Muscle of leg (tissue), 11 donors: Measurements from ENCODE around the gene MARCHF11. TPM values are rescaled to one million over a fixed set of nuclear protein-coding genes. Genes with fewer than 3 reads are reported as not detected.

ENCODE experiments used
- DNase-seq: peaks from one replicate; pipeline ENCODE4 v3.0.0; 2013
- H3K27ac ChIP-seq: one replicate; pipeline ENCODE4 v1.5.1; 2013; ENCODE audit warnings: mild to moderate bottlenecking, low read length, control low read depth
- H3K27me3 ChIP-seq: one replicate; pipeline ENCODE4 v1.6.1; 2013; ENCODE audit warnings: low read length; ENCODE audit not compliant: control insufficient read depth, insufficient read depth
- H3K36me3 ChIP-seq: one replicate; pipeline ENCODE4 v1.6.1; 2013; ENCODE audit warnings: low read length; ENCODE audit not compliant: control insufficient read depth, insufficient read depth
- H3K4me1 ChIP-seq: one replicate; pipeline ENCODE4 v1.6.1; 2013; ENCODE audit warnings: low read length; ENCODE audit not compliant: control insufficient read depth, insufficient read depth
- H3K4me3 ChIP-seq: one replicate; pipeline ENCODE4 v1.5.1; 2013; ENCODE audit warnings: low read length, control low read depth
- H3K9me3 ChIP-seq: replicated peaks from 2 replicates; pipeline ENCODE4 v1.6.1; 2013; ENCODE audit warnings: low read depth, low read length; ENCODE audit not compliant: control insufficient read depth
- WGBS: methylation state at CpG from one replicate; pipeline ENCODE4 v1.1.5; 2013; ENCODE audit warnings: missing lambda C conversion rate; ENCODE audit not compliant: insufficient coverage; 5-methylcytosine and 5-hydroxymethylcytosine counted together
- polyA plus RNA-seq, 8 donors: library from polyadenylated mRNA; unstranded; fragments of 120-200 nt; gene quantifications; one replicate each; pipeline versions ENCODE4 v1.2.1 to v1.2.3, GENCODE V29; 2013; ENCODE audit warnings: inconsistent platforms in 1 of 8, low replicate concordance in 1 of 8; ENCODE audit not compliant: insufficient read length in 8 of 8, insufficient read depth in 1 of 8
- total RNA-seq: library from RNA; stranded (reverse); fragments of 120-200 nt; gene quantifications from one replicate; pipeline ENCODE4 v1.2.4, GENCODE V29; 2013

Gene MARCHF11
- total and polyA plus RNA-seq, 9 donors, result 0.04 to 0.33 TPM; not detected in 7

DNA sequence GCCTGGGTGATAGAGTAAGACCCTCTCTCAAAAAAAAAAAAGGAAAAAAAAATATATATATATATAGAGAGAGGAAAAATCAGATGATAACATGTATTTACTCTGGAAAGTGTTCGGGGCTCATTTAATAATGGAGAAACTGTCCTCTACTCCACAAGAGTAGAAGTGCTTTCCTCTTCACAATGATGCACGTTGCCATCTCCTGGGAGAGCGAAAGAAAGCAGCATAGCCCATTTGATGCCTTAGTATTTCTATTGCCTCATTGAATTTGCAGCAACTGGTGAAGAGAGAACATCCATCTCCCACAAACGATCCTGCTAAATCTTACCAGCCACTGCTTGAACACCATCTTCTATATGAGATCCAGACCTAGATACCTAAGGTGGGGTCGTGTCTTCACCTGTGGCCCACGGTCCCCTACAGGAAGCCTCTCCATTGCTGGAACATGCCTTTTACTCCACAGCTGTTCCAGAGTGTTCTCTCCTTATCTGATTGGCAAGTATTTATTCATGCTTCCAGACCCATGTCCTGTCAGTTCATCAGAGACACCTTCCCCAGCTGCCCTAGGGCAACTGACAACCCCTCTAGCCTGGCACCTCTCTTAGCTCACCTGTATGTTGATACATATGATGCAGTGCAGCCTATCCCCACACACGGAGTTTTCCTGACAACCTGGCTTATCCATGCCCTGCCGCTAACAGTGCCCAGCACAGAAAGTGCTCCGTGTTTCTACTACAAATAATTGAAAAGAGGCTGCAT lies 115.3 kb downstream of the MARCHF11 start:
- H3K4me1 ChIP-seq, result no peaks in the 10 kb centered on the region
- WGBS, result 57% methylated on average over 4 of the region's 9 CpGs

DNA sequence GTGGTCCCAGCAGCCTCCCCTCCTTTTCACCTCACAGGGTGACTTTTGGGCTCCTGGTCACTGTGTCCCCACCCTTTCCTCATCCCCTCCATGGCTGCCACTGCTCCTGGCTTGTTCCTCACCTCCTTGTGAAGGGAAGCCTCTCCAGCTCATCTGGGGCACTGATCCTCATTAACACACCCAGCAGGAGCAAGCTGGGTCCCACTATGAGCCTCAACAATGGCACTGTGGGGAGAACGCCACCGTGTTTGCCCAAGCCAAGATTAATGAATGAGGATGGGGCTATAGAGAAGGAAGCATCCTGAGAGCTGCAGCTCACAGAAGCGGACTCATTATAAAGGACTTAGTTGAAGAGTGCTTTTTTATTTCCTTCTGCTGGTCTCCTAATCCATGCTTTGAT lies 118.4 kb downstream of the MARCHF11 start:
- no peaks in the 10 kb centered on the region for H3K4me1 ChIP-seq
- no peak overlapping the region for H3K27ac ChIP-seq
- no peak for DNase-seq
- no peaks in the 10 kb centered on the region for H3K9me3 ChIP-seq
- no peaks in the 10 kb centered on the region for H3K27me3 ChIP-seq
- no peaks in the 10 kb centered on the region for H3K36me3 ChIP-seq
- H3K4me3 ChIP-seq, result no peak overlapping the region
- 75% methylated on average over 2 of the region's 3 CpGs for WGBS

More for the DNA sequence above, 115.3 kb downstream of the MARCHF11 start:
- Histone ChIP-seq H3K4me3 (no peak overlapping the region), H3K27ac (no peak overlapping the region), H3K36me3 (no peaks in the 10 kb centered on the region), H3K27me3 (no peaks in the 10 kb centered on the region), H3K9me3 (no peaks in the 10 kb centered on the region)
- no peak for DNase-seq

DNA sequence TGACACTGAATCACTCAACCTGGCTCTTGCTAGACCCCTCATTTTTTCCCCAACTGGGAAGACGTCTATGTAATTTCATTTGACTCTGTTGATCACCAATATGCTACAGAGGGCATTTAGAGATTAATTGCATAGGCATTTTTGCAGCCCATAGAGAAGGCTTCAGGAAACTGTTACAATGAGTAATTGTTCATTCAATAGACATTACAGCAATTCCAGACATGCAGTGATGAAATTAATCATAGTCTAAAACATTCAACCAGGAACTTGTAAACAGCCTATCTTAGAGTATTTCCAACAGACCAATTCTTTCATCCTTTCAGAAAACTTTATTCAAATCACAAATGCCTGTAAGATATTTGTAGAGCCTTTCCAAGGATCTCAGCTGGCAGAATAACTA lies 122.3 kb downstream of the MARCHF11 start:
- H3K36me3 ChIP-seq, result no peaks in the 10 kb centered on the region
- H3K27ac ChIP-seq, result no peak overlapping the region
- WGBS, result no CpG with 5 or more reads among the region's 1 CpG
- H3K4me1 ChIP-seq, result no peaks in the 10 kb centered on the region
- no peaks in the 10 kb centered on the region for H3K27me3 ChIP-seq
- no peaks in the 10 kb centered on the region for H3K9me3 ChIP-seq
- DNase-seq, result no peak
- H3K4me3 ChIP-seq, result no peak overlapping the region

DNA sequence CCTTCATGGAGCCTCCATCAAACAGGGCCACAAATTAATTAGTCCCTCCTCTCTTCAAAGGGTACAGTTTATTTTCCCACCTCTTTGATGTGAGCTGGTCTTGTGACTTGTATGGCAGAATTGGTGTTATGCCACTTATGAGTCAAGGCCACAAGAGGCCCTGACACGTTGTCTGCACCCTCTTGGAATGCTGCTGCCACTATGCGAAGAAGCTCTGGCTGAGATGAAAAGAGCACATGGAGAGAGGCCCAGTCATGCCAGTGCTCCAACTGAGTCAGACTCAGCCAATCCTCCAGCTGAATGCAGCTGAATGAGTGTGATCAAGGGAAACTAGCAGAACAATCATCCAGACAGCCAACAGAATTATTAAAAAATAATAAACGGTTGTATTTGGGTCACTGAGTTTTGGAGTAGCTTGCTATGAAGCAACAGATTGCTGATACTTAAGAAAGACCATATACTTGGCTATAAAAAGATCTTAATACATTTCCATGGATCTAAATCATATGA lies 128.3 kb downstream of the MARCHF11 start:
- H3K27ac ChIP-seq, result no peak overlapping the region
- no peaks in the 10 kb centered on the region for H3K4me1 ChIP-seq
- no peak for DNase-seq
- no peaks in the 10 kb centered on the region for H3K9me3 ChIP-seq
- 65% methylated on average over 2 of the region's 3 CpGs for WGBS
- H3K27me3 ChIP-seq, result no peaks in the 10 kb centered on the region
- no peaks in the 10 kb centered on the region for H3K36me3 ChIP-seq
- H3K4me3 ChIP-seq, result no peak overlapping the region

DNA sequence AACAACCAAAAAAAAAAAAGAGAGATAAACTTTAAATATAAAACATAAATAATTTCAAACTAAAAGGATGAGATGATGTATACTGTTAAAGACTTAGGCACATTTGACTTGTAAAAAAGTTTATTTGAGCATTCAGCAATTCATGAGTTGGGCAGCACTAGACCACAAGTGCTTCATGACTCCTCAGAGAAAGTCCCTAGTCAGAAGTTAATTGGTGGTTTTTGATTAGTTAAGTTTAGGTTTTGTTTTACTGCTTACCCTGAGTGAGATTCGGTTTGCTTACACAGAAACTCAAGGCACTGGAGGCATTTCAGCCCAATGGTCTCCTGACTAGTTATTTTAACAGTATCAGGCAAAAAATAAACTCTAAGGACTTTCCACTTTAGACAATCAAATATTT lies 129.2 kb downstream of the MARCHF11 start:
- WGBS, result no CpG with 5 or more reads among the region's 1 CpG
- Histone ChIP-seq H3K36me3 (no peaks in the 10 kb centered on the region), H3K4me3 (no peak overlapping the region), H3K27ac (no peak overlapping the region), H3K4me1 (no peaks in the 10 kb centered on the region), H3K9me3 (no peaks in the 10 kb centered on the region), H3K27me3 (no peaks in the 10 kb centered on the region)
- DNase-seq, result no peak

GRCh38 chr5:16049761-16050160 lies 129.8 kb downstream of the MARCHF11 start:
- WGBS, result no CpG with 5 or more reads among the region's 1 CpG
- H3K9me3 ChIP-seq, result no peaks in the 10 kb centered on the region
- no peaks in the 10 kb centered on the region for H3K36me3 ChIP-seq
- no peaks in the 10 kb centered on the region for H3K4me1 ChIP-seq
- no peak overlapping the region for H3K4me3 ChIP-seq
- H3K27ac ChIP-seq, result no peak overlapping the region
- H3K27me3 ChIP-seq, result no peaks in the 10 kb centered on the region
- DNase-seq, result no peak

- Histone ChIP-seq H3K27ac (no peak overlapping the region), H3K4me1 (no peaks in the 10 kb centered on the region), H3K4me3 (no peak overlapping the region), H3K36me3 (no peaks in the 10 kb centered on the region), H3K9me3 (no peaks in the 10 kb centered on the region), H3K27me3 (no peaks in the 10 kb centered on the region)
- no peak for DNase-seq
These were observed 131.5 kb downstream of the MARCHF11 start for GRCh38 chr5:16048132-16048531.

- Histone ChIP-seq H3K4me1 (no peaks in the 10 kb centered on the region), H3K4me3 (no peak overlapping the region), H3K9me3 (no peaks in the 10 kb centered on the region), H3K36me3 (no peaks in the 10 kb centered on the region), H3K27ac (no peak overlapping the region), H3K27me3 (no peaks in the 10 kb centered on the region)
- DNase-seq, result peak; percentile 15
- no CpG with 5 or more reads among the region's 5 CpGs for WGBS
These were observed 136.1 kb downstream of the MARCHF11 start for GRCh38 chr5:16043349-16043965.

GRCh38 chr5:16037121-16037845 lies 142.3 kb downstream of the MARCHF11 start:
- 69% methylated on average over 4 of the region's 8 CpGs for WGBS
- H3K4me1 ChIP-seq, result no peaks in the 10 kb centered on the region
- no peaks in the 10 kb centered on the region for H3K36me3 ChIP-seq
- H3K27me3 ChIP-seq, result no peaks in the 10 kb centered on the region
- H3K9me3 ChIP-seq, result no peaks in the 10 kb centered on the region
- no peak overlapping the region for H3K4me3 ChIP-seq
- no peak for DNase-seq
- no peak overlapping the region for H3K27ac ChIP-seq

- H3K4me3 ChIP-seq, result no peak overlapping the region
- H3K36me3 ChIP-seq, result no peaks in the 10 kb centered on the region
- peak; percentile 14 for DNase-seq
- no peaks in the 10 kb centered on the region for H3K9me3 ChIP-seq
- no peaks in the 10 kb centered on the region for H3K4me1 ChIP-seq
- H3K27ac ChIP-seq, result no peak overlapping the region
- no peaks in the 10 kb centered on the region for H3K27me3 ChIP-seq
- WGBS, result no CpG with 5 or more reads among the region's 8 CpGs
These were observed 145.1 kb downstream of the MARCHF11 start for GRCh38 chr5:16034319-16035001.
